Measurements from ENCODE around the gene TUB.

Gene TUB

GRCh38 chr11:8098361-8098760, 17.4 kb downstream of the TUB start:
- peak; percentile 5 for DNase-seq (ENCODE audit: low spot score)
- no peak for TF ChIP-seq CTCF (IDR thresholded peaks at IDR 0.05; ENCODE audit: extremely low read depth, missing control alignments)

GRCh38 chr11:8098879-8099278, 17.9 kb downstream of the TUB start:
- TF ChIP-seq CTCF (IDR thresholded peaks at IDR 0.05; ENCODE audit: extremely low read depth, missing control alignments) = no peak
- DNase-seq (ENCODE audit: low spot score) = peak; percentile 3

- DNase-seq (ENCODE audit: low spot score) = peak; percentile 64
- peak; percentile 69 for TF ChIP-seq CTCF (IDR thresholded peaks at IDR 0.05; ENCODE audit: extremely low read depth, missing control alignments)
Measured at GRCh38 chr11:8099291-8099899, 18.4 kb downstream of the TUB start.

GRCh38 chr11:8100158-8100557, 19.1 kb downstream of the TUB start:
- TF ChIP-seq CTCF (IDR thresholded peaks at IDR 0.05; ENCODE audit: extremely low read depth, missing control alignments) = no peak
- DNase-seq (ENCODE audit: low spot score) = no peak

- TF ChIP-seq CTCF (IDR thresholded peaks at IDR 0.05; ENCODE audit: extremely low read depth, missing control alignments) = no peak
- DNase-seq (ENCODE audit: low spot score) = no peak
Measured at GRCh38 chr11:8100605-8101004, 19.6 kb downstream of the TUB start.

GRCh38 chr11:8101421-8101820, 20.4 kb downstream of the TUB start:
- no peak for DNase-seq (ENCODE audit: low spot score)
- no peak for TF ChIP-seq CTCF (IDR thresholded peaks at IDR 0.05; ENCODE audit: extremely low read depth, missing control alignments)

GRCh38 chr11:8102296-8102915, 21.4 kb downstream of the TUB start:
- TF ChIP-seq CTCF (IDR thresholded peaks at IDR 0.05; ENCODE audit: extremely low read depth, missing control alignments) = no peak

More at GRCh38 chr11:8102296-8102915, 21.4 kb downstream of the TUB start:
- DNase-seq (ENCODE audit: low spot score) = no peak
